ENCODE data around the gene LTBP2. TPM values are rescaled to one million over a fixed set of nuclear protein-coding genes. Genes with fewer than 3 reads are reported as not detected.
A peak's percentile ranks its signal among the peaks of the same experiment; 100 is the strongest.

Gene LTBP2
- total RNA-seq, 4 donors from 2014 or later, result 81.3 to 240 (median 189) TPM

- 3% methylated on average over 20 of the region's 20 CpGs for WGBS, 2 donors
- Histone ChIP-seq H3K27ac (peak overlapping the region; percentile 80 to 99 (median 94)), H3K27me3 (no peaks in the 10 kb centered on the region), H3K36me3 (no peaks in the 10 kb centered on the region), H3K4me1 (peaks cover 32 to 52% of the 10 kb centered on the region in 2 donors), H3K9me3 (no peaks in the 10 kb centered on the region), H3K4me3 (replicated peaks in 1 of 3) (peak overlapping the region in 2 of 3 donors; percentile 70 to 99)
- TF ChIP-seq POLR2A (IDR thresholded peaks at IDR 0.05) (no peak), CTCF (IDR thresholded peaks at IDR 0.05) (peak in 4 of 6 experiments; percentile 38 to 57 (median 53))
- intact Hi-C loops (cut with DNase I), result loop anchor here (5.0 kb wide), 1 partner anchor 130 kb away; no protein-coding TSS in a partner anchor
- peak; percentile 39 to 41 for DNase-seq
Observed at GRCh38 chr14:74491956-74492775, 119.9 kb downstream of the LTBP2 start.

- no peak for TF ChIP-seq CTCF (IDR thresholded peaks at IDR 0.05)
- no peak overlapping the region for H3K4me3 ChIP-seq (replicated peaks in 1 of 3)
- peaks cover 3 to 7% of the 10 kb centered on the region in 2 donors for H3K36me3 ChIP-seq
- no peaks in the 10 kb centered on the region for H3K9me3 ChIP-seq
- 70 to 89% methylated on average over 1 of the region's 1 CpG for WGBS, 2 donors
- H3K27me3 ChIP-seq, result no peaks in the 10 kb centered on the region
- H3K27ac ChIP-seq, result peak overlapping the region in 1 of 3 donors; percentile 69
- DNase-seq, result no peak
- peaks cover 40 to 69% of the 10 kb centered on the region in 2 donors for H3K4me1 ChIP-seq
- intact Hi-C loops (cut with DNase I), result loop anchor here (5.0 kb wide), 1 partner anchor 128 kb away; no protein-coding TSS in a partner anchor
Observed at GRCh38 chr14:74490486-74490885, 121.6 kb downstream of the LTBP2 start.

- intact Hi-C loops (cut with DNase I), result no loop called here
- DNase-seq, result no peak
- Histone ChIP-seq H3K9me3 (no peaks in the 10 kb centered on the region), H3K4me1 (peaks cover 43 to 71% of the 10 kb centered on the region in 2 donors), H3K27me3 (no peaks in the 10 kb centered on the region), H3K27ac (peak overlapping the region; percentile 26 to 69 (median 49)), H3K4me3 (replicated peaks in 1 of 3) (no peak overlapping the region), H3K36me3 (peaks cover 3 to 7% of the 10 kb centered on the region in 2 donors)
- TF ChIP-seq POLR2A (IDR thresholded peaks at IDR 0.05) (no peak), CTCF (IDR thresholded peaks at IDR 0.05) (no peak)
Observed at GRCh38 chr14:74488786-74489397, 123.1 kb downstream of the LTBP2 start.

- Histone ChIP-seq H3K36me3 (peaks cover 18 to 25% of the 10 kb centered on the region in 2 donors), H3K27me3 (no peaks in the 10 kb centered on the region), H3K27ac (peak overlapping the region in 2 of 3 donors; percentile 61 to 64), H3K9me3 (no peaks in the 10 kb centered on the region), H3K4me1 (peaks cover 38 to 72% of the 10 kb centered on the region in 2 donors), H3K4me3 (replicated peaks in 1 of 3) (no peak overlapping the region)
- intact Hi-C loops (cut with DNase I), result no loop called here
- WGBS, 2 donors, result 93% methylated on average over 3 of the region's 3 CpGs
- no peak for DNase-seq
- TF ChIP-seq POLR2A (IDR thresholded peaks at IDR 0.05) (no peak), CTCF (IDR thresholded peaks at IDR 0.05) (no peak)
Observed at GRCh38 chr14:74486164-74486563, 125.9 kb downstream of the LTBP2 start.

- intact Hi-C loops (cut with DNase I), result no loop called here
- Histone ChIP-seq H3K27me3 (no peaks in the 10 kb centered on the region), H3K27ac (no peak overlapping the region), H3K4me3 (replicated peaks in 1 of 3) (no peak overlapping the region), H3K36me3 (peaks cover 26 to 27% of the 10 kb centered on the region in 2 donors), H3K9me3 (no peaks in the 10 kb centered on the region), H3K4me1 (peaks cover 37 to 67% of the 10 kb centered on the region in 2 donors)
- TF ChIP-seq CTCF (IDR thresholded peaks at IDR 0.05) (no peak), POLR2A (IDR thresholded peaks at IDR 0.05) (no peak)
- no peak for DNase-seq
Observed at GRCh38 chr14:74483321-74483720, 128.7 kb downstream of the LTBP2 start.

Measured in thyroid gland (tissue), 4 donors.